Ovary (tissue), 3 donors: ENCODE data around the gene CCL2.

Experiments
- CTCF ChIP-seq, 3 donors: fragments of 450-650 bp in 2 of 3; fragments of 200-600 bp in 1 of 3; IDR thresholded peaks; one replicate each; pipeline versions ENCODE4 v1.5.1 to v1.8.0; 2016 to 2022; ENCODE audit warnings: antibody characterized with exemption in 3 of 3, mild to moderate bottlenecking in 1 of 3
- EP300 ChIP-seq: sonication (generic); formaldehyde crosslinking; IDR thresholded peaks from one replicate; pipeline ENCODE4 v1.6.1; 2017; ENCODE audit warnings: antibody characterized with exemption
- POLR2A ChIP-seq: fragments of 450-650 bp; IDR thresholded peaks from one replicate; pipeline ENCODE4 v1.6.1; 2017; ENCODE audit warnings: antibody characterized with exemption, mild to moderate bottlenecking, moderate library complexity
- donor health status: DM: no; HTN: no; CAD: no.

DNA sequence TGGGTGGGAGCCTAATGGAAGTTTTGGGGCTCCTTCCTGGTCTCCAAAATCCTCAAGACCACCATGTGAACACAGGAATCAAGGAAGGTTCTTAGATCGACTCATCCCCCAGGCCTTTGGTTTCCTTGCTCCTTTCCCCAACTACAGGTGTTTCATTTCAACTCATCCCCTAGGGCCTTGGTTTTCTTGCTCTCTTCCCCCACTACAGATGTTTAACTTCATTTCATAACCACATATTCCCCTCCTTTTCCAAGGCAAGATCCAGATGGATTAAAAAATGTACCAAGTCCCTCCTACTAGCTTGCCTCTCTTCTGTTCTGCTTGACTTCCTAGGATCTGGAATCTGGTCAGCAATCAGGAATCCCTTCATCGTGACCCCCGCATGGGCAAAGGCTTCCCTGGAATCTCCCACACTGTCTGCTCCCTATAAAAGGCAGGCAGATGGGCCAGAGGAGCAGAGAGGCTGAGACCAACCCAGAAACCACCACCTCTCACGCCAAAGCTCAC, 30.3 kb downstream of the CCL2 start, which contains the start of gene CCL11:
- TF ChIP-seq CTCF (IDR thresholded peaks at IDR 0.05) (no peak), EP300 (no peak), POLR2A (no peak)
